Activated naive CD4-positive, alpha-beta T cell treated with anti-CD3 and anti-CD28 coated beads, Interleukin-2, amount 50 U/mL, for 72 hours (primary cell): ENCODE data around the gene UBXN7. TPM values are rescaled to one million over a fixed set of nuclear protein-coding genes. Genes with fewer than 3 reads are reported as not detected.
"Not testable (repeated sequence)": the region's sequence is repeated elsewhere in the genome, so short reads cannot be mapped to it uniquely, and the experiment has no call there.

Experiments
- ATAC-seq, 2 donors: fragments of 150-1000 bp; cut with Tn5 transposase; 2 replicates each; pipeline ENCODE4 v1.10.0; 2021; ENCODE audit warnings: mild to moderate bottlenecking in 2 of 2, moderate library complexity in 2 of 2
- DNase-seq, 2 donors: peaks; one replicate each; pipeline ENCODE4 v3.0.0; 2021 to 2022; ENCODE audit warnings: low spot score in 2 of 2
- H3K27ac Mint-ChIP-seq, 2 donors: one replicate each; pipeline ENCODE4 v1.8.0; 2022; ENCODE audit warnings: mild to moderate bottlenecking in 2 of 2, mixed read lengths in 2 of 2
- H3K36me3 Mint-ChIP-seq, 2 donors: one replicate each; pipeline ENCODE4 v1.8.0; 2022; ENCODE audit warnings: mixed read lengths in 2 of 2
- H3K9me3 Mint-ChIP-seq, 2 donors: one replicate each; pipeline ENCODE4 v1.8.0; 2022; ENCODE audit warnings: mixed read lengths in 2 of 2
- total RNA-seq, 2 donors: library from RNA; stranded (reverse); gene quantifications; one replicate each; pipeline ENCODE4 v1.2.3, GENCODE V29; 2022

The UBXN7 gene
- total RNA-seq, 2 donors from 2014 or later: 78.1 to 101 TPM

- Mint-ChIP-seq H3K36me3 (peaks cover 38 to 86% of the 10 kb centered on the region in 2 donors), H3K9me3 (peaks cover 0 to 18% of the 10 kb centered on the region in 2 donors)
- H3K27ac Mint-ChIP-seq, ATAC-seq, DNase-seq: not testable (repeated sequence)
Measured at GRCh38 chr3:196387941-196388340, 44.3 kb downstream of the UBXN7 start.

GRCh38 chr3:196386797-196387196 is 45.4 kb downstream of the UBXN7 start:
- peaks cover 0 to 18% of the 10 kb centered on the region in 2 donors for H3K9me3 Mint-ChIP-seq
- DNase-seq, ATAC-seq, H3K27ac Mint-ChIP-seq: not testable (repeated sequence)
- H3K36me3 Mint-ChIP-seq: peaks cover 35 to 83% of the 10 kb centered on the region in 2 donors

- not testable (repeated sequence) for ATAC-seq, DNase-seq, H3K27ac Mint-ChIP-seq
- Mint-ChIP-seq H3K9me3 (peaks cover 0 to 18% of the 10 kb centered on the region in 2 donors), H3K36me3 (peaks cover 32 to 77% of the 10 kb centered on the region in 2 donors)
Measured at GRCh38 chr3:196386034-196386433, 46.2 kb downstream of the UBXN7 start.

GRCh38 chr3:196385446-196385845 is 46.8 kb downstream of the UBXN7 start:
- Mint-ChIP-seq H3K9me3 (peaks cover 0 to 18% of the 10 kb centered on the region in 2 donors), H3K36me3 (peaks cover 32 to 73% of the 10 kb centered on the region in 2 donors)
- not testable (repeated sequence) for ATAC-seq, H3K27ac Mint-ChIP-seq, DNase-seq

GRCh38 chr3:196378146-196378841 is 53.9 kb downstream of the UBXN7 start:
- Mint-ChIP-seq H3K36me3 (peaks cover 6 to 22% of the 10 kb centered on the region in 2 donors), H3K9me3 (peaks cover 0 to 5% of the 10 kb centered on the region in 2 donors), H3K27ac (no peak overlapping the region)
- ATAC-seq (no peak), DNase-seq (no peak)

- no peak for ATAC-seq
- DNase-seq: no peak
- Mint-ChIP-seq H3K9me3 (peaks cover 0 to 5% of the 10 kb centered on the region in 2 donors), H3K27ac (no peak overlapping the region), H3K36me3 (peaks cover 6 to 20% of the 10 kb centered on the region in 2 donors)
Measured at GRCh38 chr3:196377321-196377720, 54.9 kb downstream of the UBXN7 start.

GRCh38 chr3:196365736-196366135 is 66.5 kb downstream of the UBXN7 start:
- H3K36me3 Mint-ChIP-seq: no peaks in the 10 kb centered on the region
- no peaks in the 10 kb centered on the region for H3K9me3 Mint-ChIP-seq
- no peak overlapping the region for H3K27ac Mint-ChIP-seq
- ATAC-seq: no peak
- DNase-seq: no peak

GRCh38 chr3:196360586-196360985 is 71.6 kb downstream of the UBXN7 start:
- ATAC-seq (no peak), DNase-seq (no peak)
- Mint-ChIP-seq H3K36me3 (peaks cover 7 to 16% of the 10 kb centered on the region in 2 donors), H3K9me3 (no peaks in the 10 kb centered on the region), H3K27ac (peak overlapping the region in 1 of 2 donors; percentile 16)

GRCh38 chr3:196358540-196358939 is 73.7 kb downstream of the UBXN7 start:
- not testable (repeated sequence) for H3K27ac Mint-ChIP-seq, H3K9me3 Mint-ChIP-seq, ATAC-seq, DNase-seq
- peaks cover 12 to 21% of the 10 kb centered on the region in 2 donors for H3K36me3 Mint-ChIP-seq

GRCh38 chr3:196357905-196358304 is 74.3 kb downstream of the UBXN7 start:
- DNase-seq (no peak), ATAC-seq (no peak)
- Mint-ChIP-seq H3K9me3 (no peaks in the 10 kb centered on the region), H3K36me3 (peaks cover 12 to 21% of the 10 kb centered on the region in 2 donors), H3K27ac (no peak overlapping the region)

GRCh38 chr3:196356556-196356955 is 75.7 kb downstream of the UBXN7 start:
- H3K27ac Mint-ChIP-seq: no peak overlapping the region
- ATAC-seq (no peak), DNase-seq (no peak)
- H3K9me3 Mint-ChIP-seq: no peaks in the 10 kb centered on the region
- peaks cover 12 to 21% of the 10 kb centered on the region in 2 donors for H3K36me3 Mint-ChIP-seq

- H3K27ac Mint-ChIP-seq: no peak overlapping the region
- no peak for DNase-seq
- no peak for ATAC-seq
- peaks cover 12 to 21% of the 10 kb centered on the region in 2 donors for H3K36me3 Mint-ChIP-seq
- H3K9me3 Mint-ChIP-seq: no peaks in the 10 kb centered on the region
Measured at GRCh38 chr3:196355668-196356067, 76.6 kb downstream of the UBXN7 start.

- Mint-ChIP-seq H3K9me3 (no peaks in the 10 kb centered on the region), H3K36me3 (peaks cover 8 to 17% of the 10 kb centered on the region in 2 donors), H3K27ac (no peak overlapping the region)
- DNase-seq (no peak), ATAC-seq (no peak)
Measured at GRCh38 chr3:196354132-196354531, 78.1 kb downstream of the UBXN7 start.

- ATAC-seq (no peak), DNase-seq (no peak)
- Mint-ChIP-seq H3K27ac (no peak overlapping the region), H3K36me3 (peaks cover 5 to 14% of the 10 kb centered on the region in 2 donors), H3K9me3 (no peaks in the 10 kb centered on the region)
Measured at GRCh38 chr3:196351541-196351940, 80.7 kb downstream of the UBXN7 start.

GRCh38 chr3:196350067-196350466 is 82.2 kb downstream of the UBXN7 start:
- DNase-seq (no peak), ATAC-seq (no peak)
- no peak overlapping the region for H3K27ac Mint-ChIP-seq
- H3K36me3 Mint-ChIP-seq: no peaks in the 10 kb centered on the region
- no peaks in the 10 kb centered on the region for H3K9me3 Mint-ChIP-seq

GRCh38 chr3:196348698-196349097 is 83.5 kb downstream of the UBXN7 start:
- Mint-ChIP-seq H3K9me3 (no peaks in the 10 kb centered on the region), H3K27ac (no peak overlapping the region), H3K36me3 (no peaks in the 10 kb centered on the region)
- ATAC-seq (no peak), DNase-seq (no peak)

GRCh38 chr3:196344663-196345062 is 87.6 kb downstream of the UBXN7 start:
- Mint-ChIP-seq H3K27ac (peak overlapping the region in 1 of 2 donors; percentile 33), H3K9me3 (no peaks in the 10 kb centered on the region), H3K36me3 (no peaks in the 10 kb centered on the region)
- no peak for ATAC-seq
- DNase-seq: no peak

- DNase-seq, H3K27ac Mint-ChIP-seq: not testable (repeated sequence)
Measured at GRCh38 chr3:196343917-196344316, 88.3 kb downstream of the UBXN7 start.

More at GRCh38 chr3:196343917-196344316, 88.3 kb downstream of the UBXN7 start:
- H3K36me3 Mint-ChIP-seq, ATAC-seq, H3K9me3 Mint-ChIP-seq: not testable (repeated sequence)
